Spleen (tissue), 11 donors: ENCODE results near the gene CLDN6. TPM values are rescaled to one million over a fixed set of nuclear protein-coding genes. Genes with fewer than 3 reads are reported as not detected.
A peak's percentile ranks its signal among the peaks of the same experiment; 100 is the strongest.

Experiments
- DNase-seq: peaks from one replicate; pipeline ENCODE4 v3.0.0-alpha.2; 2020
- H3K27ac ChIP-seq, 8 donors: fragments of 200-600 bp; sonication (generic) in 7 of 8; 1 replicate in 4 of 8; 2 replicates in 4 of 8; pipeline versions ENCODE4 v1.5.0 to v1.8.0; 2016 to 2021; ENCODE audit warnings: inconsistent platforms in 4 of 8, mild to moderate bottlenecking in 4 of 8, moderate library complexity in 1 of 8
- H3K27me3 ChIP-seq, 7 donors: fragments of 200-600 bp; sonication (generic) in 6 of 7; replicated peaks in 1 of 7; 1 replicate in 4 of 7; 2 replicates in 3 of 7; pipeline versions ENCODE4 v1.5.0 to v1.8.0; 2016 to 2021; ENCODE audit warnings: inconsistent platforms in 3 of 7, mild to moderate bottlenecking in 1 of 7
- H3K36me3 ChIP-seq, 6 donors: fragments of 200-600 bp; sonication (generic) in 5 of 6; 1 replicate in 4 of 6; 2 replicates in 2 of 6; pipeline versions ENCODE4 v1.5.0 to v1.8.0; 2016 to 2021; ENCODE audit warnings: inconsistent platforms in 2 of 6
- H3K4me1 ChIP-seq, 6 donors: fragments of 200-600 bp; sonication (generic) in 5 of 6; 1 replicate in 3 of 6; 2 replicates in 3 of 6; pipeline versions ENCODE4 v1.5.0 to v1.8.0; 2016 to 2021; ENCODE audit warnings: inconsistent platforms in 3 of 6
- H3K4me3 ChIP-seq, 8 donors: fragments of 200-600 bp; sonication (generic) in 7 of 8; 1 replicate in 4 of 8; 2 replicates in 4 of 8; pipeline versions ENCODE4 v1.5.0 to v1.8.0; 2016 to 2021; ENCODE audit warnings: inconsistent platforms in 4 of 8, mild to moderate bottlenecking in 4 of 8, moderate library complexity in 2 of 8
- H3K9me3 ChIP-seq, 8 donors: fragments of 200-600 bp; sonication (generic) in 7 of 8; 1 replicate in 4 of 8; 2 replicates in 4 of 8; pipeline versions ENCODE4 v1.5.0 to v1.8.0; 2016 to 2021; ENCODE audit warnings: inconsistent platforms in 4 of 8
- CTCF ChIP-seq, 11 experiments: fragments of 200-600 bp in 7 of 11; fragments of 450-650 bp in 4 of 11; sonication (generic) in 4 of 11; IDR thresholded peaks in 8 of 11; conservative IDR thresholded peaks in 3 of 11; 1 replicate in 7 of 11; 2 replicates in 4 of 11; pipeline versions ENCODE4 v1.4.0 to v1.8.0; 2016 to 2021; ENCODE audit warnings: antibody characterized with exemption in 11 of 11, inconsistent platforms in 4 of 11, mild to moderate bottlenecking in 1 of 11
- POLR2A ChIP-seq, 3 donors: fragments of 450-650 bp; IDR thresholded peaks; one replicate each; pipeline ENCODE4 v1.5.1; 2017; ENCODE audit warnings: antibody characterized with exemption in 3 of 3, mild to moderate bottlenecking in 1 of 3
- POLR2AphosphoS5 ChIP-seq, 3 donors: sonication (generic); formaldehyde crosslinking; IDR thresholded peaks; one replicate each; pipeline ENCODE4 v1.5.1; 2017; ENCODE audit warnings: antibody characterized with exemption in 3 of 3
- WGBS, 5 donors: extraction: QIAGEN DNeasy Blood & Tissue Kit in 3 of 5; methylation state at CpG; one replicate each; pipeline versions ENCODE4 v1.1.5 to v1.1.7; 2013 to 2018; 5-methylcytosine and 5-hydroxymethylcytosine counted together
- intact Hi-C: fragments of 100-400 bp; cut with DNase I; formaldehyde crosslinking; loops from one replicate; pipeline ENCODE4 v1.15.0; 2023; ENCODE audit warnings: low total_unique reads
- polyA plus RNA-seq, 3 donors: library from polyadenylated mRNA; stranded (reverse); fragments of 200-250 nt; gene quantifications; one replicate each; pipeline ENCODE4 v1.2.1, GENCODE V29; 2013
- total RNA-seq, 7 donors: library from RNA; depleted of rRNA in 3 of 7; stranded (reverse); fragments of >200 nt in 3 of 7; fragmentation: NEBNext Ultra II Directional in 4 of 7; extraction: Animal tissue kit (Norgen Biotek cat#: 25700) in 4 of 7; gene quantifications; one replicate each; pipeline versions ENCODE4 v1.1.0 to v1.2.1, GENCODE V29; 2016 to 2021
- donor health status: healthy with polysubstance abuse.
- donor health status: DM: no; HTN: no; CAD: no; lungs with moderate emphysema.
- donor health status: DM: no; HTN: no; CAD: no.
- donor health status: Bipolar disorder and iron deficiency.
- donor health status: healthy.
- donor health status: DM: no; HTN: no; CAD: no.
- donor health status: DM: yes; HTN: yes; CAD: no.

CLDN6 gene
- total and polyA plus RNA-seq, 10 donors = not detected

DNA sequence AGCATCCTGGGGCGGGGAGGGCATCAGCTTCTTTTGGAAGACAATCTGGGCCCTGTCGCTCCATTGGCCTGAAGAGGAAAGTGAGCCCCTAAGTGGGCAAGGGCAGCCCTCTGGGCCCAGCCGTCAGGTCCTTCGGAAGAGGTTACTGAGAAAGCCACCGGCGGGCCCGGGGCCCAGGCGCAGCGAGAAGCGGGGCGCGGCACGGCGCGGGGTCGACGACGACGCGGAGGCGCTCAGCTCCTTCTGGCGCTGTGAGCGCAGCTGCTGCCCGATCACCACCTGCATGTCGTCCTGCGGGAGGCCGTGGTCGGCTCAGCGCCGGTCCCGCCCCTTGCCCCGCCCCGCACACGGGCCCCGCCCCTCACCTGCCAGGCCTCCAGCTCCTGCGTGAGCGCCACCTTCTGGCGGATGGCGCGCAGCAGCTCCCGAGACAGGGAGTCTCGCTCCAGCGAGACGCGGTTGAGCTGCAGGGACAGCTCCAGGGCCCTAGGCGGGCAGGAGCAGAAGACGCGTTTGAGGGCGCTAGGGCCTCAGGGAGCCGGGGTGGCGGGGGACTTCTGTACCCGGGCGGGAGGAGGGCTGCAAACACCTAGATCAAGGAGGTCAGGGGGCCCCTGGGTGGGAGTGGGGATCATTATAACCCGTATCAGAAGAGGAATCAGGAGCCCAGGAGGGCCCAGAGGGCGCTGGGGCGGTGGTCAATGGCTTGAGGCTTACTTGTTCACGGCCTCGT, 10.2 kb upstream of the CLDN6 start:
- peak; percentile 98 for DNase-seq
- peaks cover 16 to 77% (median 44%) of the 10 kb centered on the region in 6 donors for H3K4me1 ChIP-seq
- peaks cover 0 to 52% (median 44%) of the 10 kb centered on the region in 7 donors for H3K27me3 ChIP-seq
- TF ChIP-seq POLR2A (IDR thresholded peaks at IDR 0.05) (no peak), CTCF (IDR thresholded peaks at IDR 0.05 in 8 of 11, conservative IDR thresholded peaks at IDR 0.05 in 3 of 11) (peak; percentile 66 to 98 (median 94)), POLR2AphosphoS5 (IDR thresholded peaks at IDR 0.05) (peak; percentile 68 to 85 (median 76))
- peak overlapping the region in 3 of 8 donors; percentile 8 to 45 (median 39) for H3K27ac ChIP-seq
- intact Hi-C loops = no loop called here
- WGBS, 5 donors = 8 to 23% (median 10%) methylated on average over 31 to 58 of the region's 58 CpGs
- H3K4me3 ChIP-seq = peak overlapping the region in 4 of 8 donors; percentile 13 to 36 (median 16)
- H3K9me3 ChIP-seq = no peaks in the 10 kb centered on the region
- H3K36me3 ChIP-seq = peaks cover 0 to 27% (median 18%) of the 10 kb centered on the region in 6 donors

DNA sequence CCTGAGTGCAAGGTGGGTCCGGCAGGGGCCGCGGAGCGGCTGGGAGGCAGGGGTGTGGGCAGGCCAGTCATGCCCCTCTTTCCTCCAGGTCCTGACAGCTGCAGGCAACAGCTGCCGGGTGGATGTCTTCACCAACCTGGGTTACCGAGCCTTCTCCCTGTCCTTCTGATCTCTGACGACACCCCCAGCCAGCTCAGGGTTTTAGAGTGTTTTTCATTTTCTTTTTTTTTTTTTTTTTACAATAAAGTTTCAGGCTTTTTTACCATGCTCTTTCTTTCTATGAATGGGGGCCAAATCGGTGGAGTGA, 9.5 kb upstream of the CLDN6 start:
- H3K27ac ChIP-seq = no peak overlapping the region
- H3K36me3 ChIP-seq = peaks cover 0 to 27% (median 18%) of the 10 kb centered on the region in 6 donors
- intact Hi-C loops = no loop called here
- peaks cover 22 to 84% (median 52%) of the 10 kb centered on the region in 6 donors for H3K4me1 ChIP-seq
- TF ChIP-seq POLR2A (IDR thresholded peaks at IDR 0.05) (no peak), CTCF (IDR thresholded peaks at IDR 0.05 in 8 of 11, conservative IDR thresholded peaks at IDR 0.05 in 3 of 11) (no peak), POLR2AphosphoS5 (IDR thresholded peaks at IDR 0.05) (no peak)
- DNase-seq = no peak
- 90 to 95% (median 94%) methylated on average over 8 of the region's 8 CpGs for WGBS, 5 donors
- H3K4me3 ChIP-seq = no peak overlapping the region
- no peaks in the 10 kb centered on the region for H3K9me3 ChIP-seq
- H3K27me3 ChIP-seq = peaks cover 0 to 45% (median 37%) of the 10 kb centered on the region in 7 donors

DNA sequence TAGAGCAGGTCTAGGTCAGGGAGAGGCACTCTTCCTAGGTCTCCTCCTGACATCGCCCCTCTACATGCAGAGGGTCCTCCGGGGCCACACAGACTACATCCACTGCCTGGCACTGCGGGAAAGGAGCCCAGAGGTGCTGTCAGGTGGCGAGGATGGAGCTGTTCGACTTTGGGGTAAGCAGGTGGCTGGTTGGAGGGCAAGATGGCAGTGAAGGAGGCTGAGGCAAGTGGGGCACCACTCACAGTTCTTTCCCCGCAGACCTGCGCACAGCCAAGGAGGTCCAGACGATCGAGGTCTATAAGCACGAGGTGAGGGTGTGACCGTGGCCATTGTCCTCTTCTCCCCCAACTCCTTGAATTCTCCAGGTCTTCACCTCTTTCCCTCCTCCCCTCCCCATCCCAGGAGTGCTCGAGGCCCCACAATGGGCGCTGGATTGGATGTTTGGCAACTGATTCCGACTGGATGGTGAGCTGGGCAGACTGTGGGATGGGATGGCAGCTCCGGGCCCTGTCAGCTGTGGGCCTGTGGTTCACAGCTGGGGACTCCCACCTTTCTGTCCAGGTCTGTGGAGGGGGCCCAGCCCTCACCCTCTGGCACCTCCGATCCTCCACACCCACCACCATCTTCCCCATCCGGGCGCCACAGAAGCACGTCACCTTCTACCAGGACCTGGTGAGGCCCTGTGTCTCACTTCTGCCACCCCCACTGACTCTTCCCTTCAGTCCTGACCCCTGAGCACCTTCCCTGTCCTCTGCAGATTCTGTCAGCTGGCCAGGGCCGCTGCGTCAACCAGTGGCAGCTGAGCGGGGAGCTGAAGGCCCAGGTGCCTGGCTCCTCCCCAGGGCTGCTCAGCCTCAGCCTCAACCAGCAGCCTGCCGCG, 8.9 kb upstream of the CLDN6 start:
- WGBS, 5 donors = 94 to 98% (median 96%) methylated on average over 23 to 24 of the region's 24 CpGs

More for the DNA sequence above, 8.9 kb upstream of the CLDN6 start:
- Histone ChIP-seq H3K27me3 (peaks cover 0 to 39% (median 31%) of the 10 kb centered on the region in 7 donors), H3K36me3 (peaks cover 0 to 27% (median 18%) of the 10 kb centered on the region in 6 donors), H3K4me1 (peaks cover 28 to 86% (median 57%) of the 10 kb centered on the region in 6 donors), H3K27ac (no peak overlapping the region), H3K4me3 (no peak overlapping the region), H3K9me3 (no peaks in the 10 kb centered on the region)
- no peak for TF ChIP-seq POLR2AphosphoS5 (IDR thresholded peaks at IDR 0.05)
- no peak for TF ChIP-seq CTCF (IDR thresholded peaks at IDR 0.05 in 8 of 11, conservative IDR thresholded peaks at IDR 0.05 in 3 of 11)
- no peak for TF ChIP-seq POLR2A (IDR thresholded peaks at IDR 0.05)
- DNase-seq = peak; percentile 85
- intact Hi-C loops = no loop called here
